H1 (cell line): ENCODE data around the gene NR2F6. TPM values are rescaled to one million over a fixed set of nuclear protein-coding genes. Genes with fewer than 3 reads are reported as not detected.

Source experiments
- CTCF ChIA-PET: fragments of 300-600 bp; sonication (Branson Sonifier 250); formaldehyde crosslinking; loops from one replicate; lab custom pipeline; 2021; ENCODE audit not compliant: partially characterized antibody; lab: Charles Lee
- POLR2A ChIA-PET: fragments of 300-600 bp; sonication (Branson Sonifier 250); formaldehyde crosslinking; loops from one replicate; lab custom pipeline; 2021; ENCODE audit warnings: inconsistent platforms; ENCODE audit not compliant: partially characterized antibody; lab: Charles Lee
- DNase-seq, 2 experiments: peaks; one replicate each; pipeline versions ENCODE4 v3.0.0 to v3.0.0-alpha.2; 2010 to 2022; ENCODE audit warnings: low spot score in 2 of 2, low read depth in 1 of 2, mixed read lengths in 1 of 2
- FAIRE-seq: peaks from 2 replicates; lab custom pipeline; 2011; peaks lifted over from hg19 to GRCh38; lab: Jason Lieb, UNC
- H2AFZ ChIP-seq: 2 replicates; pipeline ENCODE4 v1.8.1; 2012; ENCODE audit warnings: low read length, inconsistent platforms
- H2AK5ac ChIP-seq: 2 replicates; pipeline ENCODE4 v1.6.1; 2013; ENCODE audit warnings: low read depth, low read length
- H2BK120ac ChIP-seq: replicated peaks from 2 replicates; pipeline ENCODE3; 2013; ENCODE audit warnings: low read depth, low read length, inconsistent platforms
- H2BK12ac ChIP-seq: 2 replicates; pipeline ENCODE4 v1.6.1; 2013; ENCODE audit warnings: low read depth, low read length
- H2BK15ac ChIP-seq: 2 replicates; pipeline ENCODE4 v1.6.1; 2013; ENCODE audit warnings: low read length
- H2BK20ac ChIP-seq: 2 replicates; pipeline ENCODE4 v1.6.1; 2013; ENCODE audit warnings: low read length
- H2BK5ac ChIP-seq: 2 replicates; pipeline ENCODE4 v1.6.1; 2013; ENCODE audit warnings: low read depth, low read length
- H3K14ac ChIP-seq: 2 replicates; pipeline ENCODE4 v1.6.1; 2013; ENCODE audit warnings: inconsistent platforms; ENCODE audit not compliant: insufficient read length
- H3K18ac ChIP-seq: 2 replicates; pipeline ENCODE4 v1.6.1; 2013; ENCODE audit warnings: low read length; ENCODE audit errors: extremely low read depth
- H3K23ac ChIP-seq: 2 replicates; pipeline ENCODE4 v1.6.1; 2013; ENCODE audit warnings: inconsistent platforms; ENCODE audit not compliant: insufficient read length
- H3K23me2 ChIP-seq: 2 replicates; pipeline ENCODE4 v1.6.1; 2013; ENCODE audit warnings: low read depth, low read length
- H3K27ac ChIP-seq: 2 replicates; pipeline ENCODE4 v1.6.1; 2011; ENCODE audit warnings: low read depth, low read length, inconsistent platforms
- H3K27me3 ChIP-seq, 4 experiments: replicated peaks in 1 of 4; 1 replicate in 1 of 4; 2 replicates in 3 of 4; pipeline versions ENCODE4 v1.6.1 to v1.8.1; 2011 to 2013; ENCODE audit warnings: low read length in 3 of 4, mild to moderate bottlenecking in 3 of 4, inconsistent platforms in 2 of 4, mixed read lengths in 2 of 4, moderate library complexity in 1 of 4; ENCODE audit not compliant: control insufficient read depth in 3 of 4, insufficient read depth in 3 of 4; ENCODE audit errors: extremely low read depth in 1 of 4
- H3K36me3 ChIP-seq, 4 experiments: 2 replicates each; pipeline versions ENCODE4 v1.6.1 to v1.8.1; 2011 to 2013; ENCODE audit warnings: mild to moderate bottlenecking in 4 of 4, low read length in 3 of 4, moderate library complexity in 2 of 4, control low read depth in 1 of 4, inconsistent platforms in 1 of 4; ENCODE audit not compliant: insufficient read depth in 4 of 4, control insufficient read depth in 2 of 4
- H3K4ac ChIP-seq: replicated peaks from 2 replicates; pipeline ENCODE3; 2013; ENCODE audit warnings: low read length, low read depth, mixed read lengths, inconsistent platforms; ENCODE audit not compliant: insufficient read length
- H3K4me1 ChIP-seq, 4 experiments: replicated peaks in 1 of 4; 1 replicate in 1 of 4; 2 replicates in 3 of 4; pipeline versions ENCODE4 v1.6.1 to v1.8.1; 2011 to 2013; ENCODE audit warnings: low read length in 3 of 4, inconsistent platforms in 2 of 4, mixed read lengths in 1 of 4; ENCODE audit not compliant: insufficient read depth in 4 of 4, control insufficient read depth in 3 of 4
- H3K4me2 ChIP-seq, 2 experiments: 2 replicates each; pipeline versions ENCODE4 v1.6.1 to v1.8.1; 2011 to 2013; ENCODE audit warnings: low read depth in 2 of 2, low read length in 2 of 2, control low read depth in 1 of 2, inconsistent platforms in 1 of 2, mild to moderate bottlenecking in 1 of 2; ENCODE audit not compliant: insufficient read depth in 1 of 2
- H3K4me3 ChIP-seq, 4 experiments: fragments of 200-600, 300-600 bp in 1 of 4; sonication (generic), shearing (Covaris generic), sonication (Bioruptor Twin) in 1 of 4; 2 replicates each; pipeline versions ENCODE4 v1.5.1 to v1.8.1; 2011 to 2016; ENCODE audit warnings: low read length in 4 of 4, low read depth in 3 of 4, control low read depth in 2 of 4, inconsistent platforms in 2 of 4, mild to moderate bottlenecking in 2 of 4, mixed read lengths in 1 of 4, moderate library complexity in 1 of 4; ENCODE audit not compliant: insufficient read depth in 2 of 4; ENCODE audit errors: extremely low read depth in 1 of 4
- H3K56ac ChIP-seq: replicated peaks from 2 replicates; pipeline ENCODE3; 2013; ENCODE audit warnings: low read depth, mild to moderate bottlenecking, mixed read lengths, low read length, inconsistent platforms; ENCODE audit not compliant: insufficient read length
- H3K79me1 ChIP-seq: 2 replicates; pipeline ENCODE4 v1.6.1; 2013; ENCODE audit warnings: low read depth, low read length, control low read depth
- H3K79me2 ChIP-seq, 2 experiments: 2 replicates each; pipeline versions ENCODE4 v1.6.1 to v1.8.1; 2012 to 2013; ENCODE audit warnings: low read length in 2 of 2, mild to moderate bottlenecking in 2 of 2, inconsistent platforms in 1 of 2; ENCODE audit not compliant: insufficient read depth in 2 of 2, control insufficient read depth in 1 of 2
- H3K9ac ChIP-seq, 4 experiments: replicated peaks in 1 of 4; 1 replicate in 1 of 4; 2 replicates in 3 of 4; pipeline versions ENCODE4 v1.6.1 to v1.8.1; 2011 to 2013; ENCODE audit warnings: low read depth in 3 of 4, low read length in 3 of 4, control low read depth in 2 of 4, mild to moderate bottlenecking in 2 of 4, moderate library complexity in 2 of 4, inconsistent platforms in 1 of 4; ENCODE audit errors: extremely low read depth in 1 of 4
- H3K9me3 ChIP-seq, 2 experiments: 2 replicates each; pipeline versions ENCODE4 v1.6.1 to v1.8.1; 2012 to 2013; ENCODE audit warnings: mild to moderate bottlenecking in 2 of 2, moderate library complexity in 2 of 2, control low read depth in 1 of 2, inconsistent platforms in 1 of 2, low read depth in 1 of 2, low read length in 1 of 2, mixed read lengths in 1 of 2; ENCODE audit not compliant: insufficient read depth in 2 of 2
- H4K20me1 ChIP-seq, 2 experiments: replicated peaks in 1 of 2; 2 replicates each; pipeline versions ENCODE3 to v1.8.1; 2011 to 2013; ENCODE audit warnings: inconsistent platforms in 2 of 2, low read length in 2 of 2, mild to moderate bottlenecking in 1 of 2; ENCODE audit not compliant: insufficient read depth in 2 of 2, control insufficient read depth in 1 of 2
- H4K5ac ChIP-seq: 2 replicates; pipeline ENCODE4 v1.6.1; 2013; ENCODE audit warnings: low read length, low read depth, mixed read lengths, inconsistent platforms; ENCODE audit not compliant: insufficient read length
- H4K8ac ChIP-seq: 2 replicates; pipeline ENCODE4 v1.8.0; 2013; ENCODE audit warnings: mild to moderate bottlenecking, moderate library complexity, low read length, inconsistent platforms; ENCODE audit not compliant: insufficient read depth; ENCODE audit errors: extremely low read depth
- H4K91ac ChIP-seq: replicated peaks from 2 replicates; pipeline ENCODE3; 2013; ENCODE audit warnings: low read length, mixed read lengths, inconsistent platforms; ENCODE audit not compliant: insufficient read length
- ATF3 ChIP-seq: IDR thresholded peaks from 2 replicates; pipeline ENCODE4 v1.6.1; 2011; ENCODE audit warnings: low read depth, mild to moderate bottlenecking, low read length; ENCODE audit not compliant: insufficient read depth
- CBX8 ChIP-seq: fragments of 300-800, 300-1000 bp; sonication (generic); IDR thresholded peaks from 2 replicates; pipeline ENCODE4 v1.7.1; 2016; ENCODE audit warnings: low read depth, low read length, borderline replicate concordance
- CTBP2 ChIP-seq: IDR thresholded peaks from 2 replicates; pipeline ENCODE4 v1.7.0; 2011; ENCODE audit warnings: borderline replicate concordance, mild to moderate bottlenecking, moderate library complexity, mixed read lengths, low read length; ENCODE audit not compliant: insufficient read depth, insufficient read length
- EGR1 ChIP-seq: IDR thresholded peaks from 2 replicates; pipeline ENCODE4 v1.6.1; 2011; ENCODE audit warnings: low read depth, low read length, borderline replicate concordance
- NANOG ChIP-seq: IDR thresholded peaks from 2 replicates; pipeline ENCODE4 v1.6.1; 2011; ENCODE audit warnings: low read length, low read depth, mild to moderate bottlenecking, inconsistent platforms; ENCODE audit not compliant: insufficient read depth, poor library complexity, severe bottlenecking
- RAD21 ChIP-seq, 2 experiments: IDR thresholded peaks in 1 of 2; conservative IDR thresholded peaks in 1 of 2; 2 replicates each; pipeline ENCODE4 v1.6.1; 2011; ENCODE audit warnings: low read depth in 2 of 2, low read length in 2 of 2, improper control_type of control experiment in 1 of 2, inconsistent platforms in 1 of 2, mild to moderate bottlenecking in 1 of 2, moderate library complexity in 1 of 2
- RNF2 ChIP-seq: fragments of 200-900, 300-1000 bp; sonication (generic); IDR thresholded peaks from 2 replicates; pipeline ENCODE4 v1.7.1; 2016; ENCODE audit warnings: borderline replicate concordance, low read depth, mild to moderate bottlenecking, antibody characterized with exemption, low read length; ENCODE audit not compliant: poor library complexity, severe bottlenecking; ENCODE audit errors: missing control alignments
- SIN3A ChIP-seq, 2 experiments: IDR thresholded peaks in 1 of 2; conservative IDR thresholded peaks in 1 of 2; 2 replicates each; pipeline ENCODE4 v1.6.1; 2011 to 2012; ENCODE audit warnings: low read length in 2 of 2, improper control_type of control experiment in 1 of 2, low read depth in 1 of 2, mild to moderate bottlenecking in 1 of 2
- YY1 ChIP-seq: IDR thresholded peaks from 2 replicates; pipeline ENCODE4 v1.6.1; 2011; ENCODE audit warnings: low read depth, mild to moderate bottlenecking, low read length
- WGBS, 2 experiments: shearing (Covaris generic) in 1 of 2; methylation state at CpG; one replicate each; pipeline versions ENCODE4 v1.1.6 to v1.1.7; 2013 to 2015; ENCODE audit warnings: low lambda C conversion rate in 2 of 2, mixed read lengths in 2 of 2, inconsistent platforms in 1 of 2, low coverage in 1 of 2, missing lambda C conversion rate in 1 of 2; ENCODE audit not compliant: insufficient replicate concordance in 2 of 2, insufficient coverage in 1 of 2, insufficient read length in 1 of 2; ENCODE audit errors: extremely low coverage in 1 of 2, missing lambda C conversion rate in 1 of 2; 5-methylcytosine and 5-hydroxymethylcytosine counted together
- polyA plus RNA-seq, 7 experiments: library from polyadenylated mRNA; depleted of rRNA in 3 of 7; stranded (reverse) in 5 of 7; unstranded in 2 of 7; fragments of >200 nt in 5 of 7; fragments of 200-250 nt in 2 of 7; gene quantifications; 1 replicate in 5 of 7; 2 replicates in 1 of 7; 4 replicates in 1 of 7; pipeline versions ENCODE4 v1.2.1 to v1.2.3, GENCODE V29; 2011 to 2013; ENCODE audit warnings: missing spikeins in 2 of 7, mixed read lengths in 2 of 7
- total RNA-seq: library from RNA; stranded (reverse); fragmentation: NEBNext Ultra II Directional; extraction: Animal tissue kit (Norgen Biotek cat#: 25700); gene quantifications from 2 replicates; pipeline ENCODE4 v1.2.1, GENCODE V29; 2021

Gene NR2F6
- total and polyA plus RNA-seq, 2 of the 8 experiments (the other 6 are each of a cell fraction or from before 2014, with no cell fraction given), result 99.7 to 114 TPM

- H3K4ac ChIP-seq, result no peak overlapping the region
- peak overlapping the region; percentile 94 for H4K8ac ChIP-seq
- H3K27ac ChIP-seq, result peak overlapping the region; percentile 60; the same call in 1 of the 2 replicates
- H3K79me1 ChIP-seq, result no peaks in the 10 kb centered on the region
- H2AK5ac ChIP-seq, result no peak overlapping the region
- ChIA-PET CTCF (interaction anchor here (0.6 to 5.3 kb wide), 17 partner anchors 11 to 73 kb away, joined by 3 to 56 read pairs (median 4); partner anchors contain the start of genes ANKLE1, DDA1 and USE1), POLR2A (interaction anchor here (0.8 to 12.8 kb wide), 8 partner anchors 10 to 31 kb away, joined by 3 to 113 read pairs (median 5); partner anchors contain the start of gene ANKLE1)
- H2BK12ac ChIP-seq, result peak overlapping the region; percentile 27; the same call in 1 of the 2 replicates
- H4K20me1 ChIP-seq, result no peaks in the 10 kb centered on the region
- H4K91ac ChIP-seq, result peak overlapping the region; percentile 86
- WGBS, 2 experiments, result 32% methylated on average over 15 of the region's 15 CpGs; no CpG with 5 or more reads in 1 of the 2 experiments
- H2BK5ac ChIP-seq, result peak overlapping the region; percentile 85
- no peak overlapping the region for H3K4me3 ChIP-seq
- H3K18ac ChIP-seq, result peak overlapping the region; percentile 86
- peaks cover 0 to 5% (median 1%) of the 10 kb centered on the region in 4 experiments; a peak in 4 of 7 replicates for H3K4me1 ChIP-seq
- no peaks in the 10 kb centered on the region for H3K23me2 ChIP-seq
- H3K9ac ChIP-seq, result no peak overlapping the region; a peak in 2 of 7 replicates
- peak overlapping the region; percentile 92; the same call in 1 of the 2 replicates for H2BK15ac ChIP-seq
- peaks cover 15 to 19% of the 10 kb centered on the region in 2 experiments; a peak in 3 of 4 replicates for H3K9me3 ChIP-seq
- 0 out of 2 replicates have a peak overlapping the region, but pooled peaks have one; percentile 93 for H2BK20ac ChIP-seq
- H4K5ac ChIP-seq, result peak overlapping the region; percentile 49
- H3K79me2 ChIP-seq, result no peaks in the 10 kb centered on the region
- FAIRE-seq, result peak; percentile 75
- no peak overlapping the region for H3K56ac ChIP-seq
- H3K27me3 ChIP-seq, result no peaks in the 10 kb centered on the region
- H3K23ac ChIP-seq, result no peak overlapping the region
- 0 out of 2 replicates have a peak overlapping the region, but pooled peaks have one; percentile 47 for H2AFZ ChIP-seq
- no peak overlapping the region for H3K14ac ChIP-seq
- no peak overlapping the region; a peak in 1 of 4 replicates for H3K4me2 ChIP-seq
- peak; percentile 90 to 95 for DNase-seq
- peaks cover 0 to 13% (median 3%) of the 10 kb centered on the region in 4 experiments; a peak in 3 of 8 replicates for H3K36me3 ChIP-seq
- no peak overlapping the region for H2BK120ac ChIP-seq
- TF ChIP-seq YY1 (no peak), CTBP2 (no peak), NANOG (no peak), RAD21 (IDR thresholded peaks at IDR 0.05 in 1 of 2, conservative IDR thresholded peaks at IDR 0.05 in 1 of 2; ENCODE audit: low read depth in 2 of 2, low read length in 2 of 2) (peak; percentile 53 to 71; a peak in 3 of 4 replicates), EGR1 (no peak), SIN3A (conservative IDR thresholded peaks at IDR 0.05 in 1 of 2, IDR thresholded peaks at IDR 0.05 in 1 of 2; ENCODE audit: low read depth in 1 of 2, low read length in 2 of 2) (0 out of 4 replicates have a peak, but pooled peaks of 1 of the 2 experiments have one; percentile 27), RNF2 (no peak), ATF3 (no peak), CBX8 (no peak)
Measured at GRCh38 chr19:17260842-17261325, 15.2 kb upstream of the NR2F6 start.
